CD4-positive, alpha-beta T cell (primary cell): ENCODE data around the gene PRKCH. TPM values are rescaled to one million over a fixed set of nuclear protein-coding genes. Genes with fewer than 3 reads are reported as not detected.

ENCODE experiments used
- ATAC-seq: fragments of 200-7000 bp; cut with Tn5 transposase; one replicate; pipeline ENCODE4 v1.10.0; 2022; ENCODE audit warnings: mild to moderate bottlenecking; ENCODE audit not compliant: poor library complexity
- CTCF ChIA-PET: fragments of 350-600 bp; sonication (Branson Sonifier 250); formaldehyde crosslinking; loops from one replicate; lab custom pipeline; 2021; ENCODE audit warnings: antibody characterized with exemption, inconsistent platforms; lab: Charles Lee
- POLR2A ChIA-PET: fragments of 350-600 bp; sonication (Branson Sonifier 250); formaldehyde crosslinking; loops from one replicate; lab custom pipeline; 2021; ENCODE audit warnings: antibody characterized with exemption, inconsistent platforms; lab: Charles Lee
- DNase-seq, 14 experiments: peaks; one replicate each; pipeline ENCODE4 v3.0.0-alpha.2; 2013 to 2020; ENCODE audit warnings: mixed read lengths in 2 of 14
- H3K27ac ChIP-seq, 2 donors: one replicate each; pipeline versions ENCODE4 v1.5.1 to v1.7.0; 2013; ENCODE audit warnings: low read length in 2 of 2, low read depth in 1 of 2, mild to moderate bottlenecking in 1 of 2
- H3K27me3 ChIP-seq, 2 experiments: 1 replicate in 1 of 2; 2 replicates in 1 of 2; pipeline versions ENCODE4 v1.6.1 to v1.7.0; 2013; ENCODE audit warnings: low read length in 2 of 2, control low read depth in 1 of 2, mild to moderate bottlenecking in 1 of 2, moderate library complexity in 1 of 2; ENCODE audit not compliant: insufficient read depth in 2 of 2, control insufficient read depth in 1 of 2
- H3K36me3 ChIP-seq: one replicate; pipeline ENCODE4 v1.6.1; 2013; ENCODE audit warnings: low read length, control low read depth; ENCODE audit not compliant: insufficient read depth
- H3K4me1 ChIP-seq: one replicate; pipeline ENCODE4 v1.6.1; 2013; ENCODE audit warnings: low read length, control low read depth; ENCODE audit not compliant: insufficient read depth
- H3K4me3 ChIP-seq: one replicate; pipeline ENCODE4 v1.5.1; 2013; ENCODE audit warnings: mild to moderate bottlenecking, low read length, moderate library complexity
- H3K9me3 ChIP-seq, 2 experiments: 1 replicate in 1 of 2; 2 replicates in 1 of 2; pipeline versions ENCODE4 v1.6.1 to v1.7.0; 2013; ENCODE audit warnings: low read length in 2 of 2, mild to moderate bottlenecking in 2 of 2, control low read depth in 1 of 2, moderate library complexity in 1 of 2; ENCODE audit not compliant: control insufficient read depth in 1 of 2, insufficient read depth in 1 of 2
- H3K27ac Mint-ChIP-seq: one replicate; pipeline ENCODE4 v1.8.0; 2020; ENCODE audit warnings: mixed read lengths
- H3K27me3 Mint-ChIP-seq: one replicate; pipeline ENCODE4 v1.8.0; 2021; ENCODE audit warnings: mixed read lengths
- H3K36me3 Mint-ChIP-seq: one replicate; pipeline ENCODE4 v1.8.0; 2021; ENCODE audit warnings: low read depth, mixed read lengths
- H3K4me1 Mint-ChIP-seq: one replicate; pipeline ENCODE4 v1.8.0; 2021; ENCODE audit warnings: low read depth, mixed read lengths
- H3K4me3 Mint-ChIP-seq: one replicate; pipeline ENCODE4 v1.8.0; 2020; ENCODE audit warnings: mild to moderate bottlenecking, mixed read lengths
- H3K9me3 Mint-ChIP-seq: one replicate; pipeline ENCODE4 v1.8.0; 2020; ENCODE audit warnings: mixed read lengths
- CTCF ChIP-seq: fragments of 200-600 bp; IDR thresholded peaks from one replicate; pipeline ENCODE4 v1.8.0; 2022; ENCODE audit warnings: antibody characterized with exemption, mild to moderate bottlenecking
- intact Hi-C, 2 experiments: fragments of 100-400 bp; cut with DNase I in 1 of 2; cut with micrococcal nuclease in 1 of 2; formaldehyde crosslinking; loops; one replicate each; pipeline versions ENCODE4 v1.15.1 to v1.9.0; 2023 to 2025; cut with DNase I, micrococcal nuclease
- total RNA-seq, 174 experiments: library from RNA in 2 of 174; stranded (reverse) in 2 of 174; gene quantifications; one replicate each; pipeline ENCODE4 v1.2.3 and lab custom pipeline; 2021 to 2026

Gene PRKCH
- total RNA-seq, 2 experiments from 2014 or later = 378 to 385 TPM

GRCh38 chr14:61511558-61511948 is 190.2 kb downstream of the PRKCH start:
- Histone ChIP-seq H3K9me3 (no peaks in the 10 kb centered on the region), H3K27ac (peak overlapping the region in 1 of 2 donors; percentile 15), H3K27me3 (no peaks in the 10 kb centered on the region), H3K36me3 (peaks cover 58% of the 10 kb centered on the region), H3K4me1 (peaks cover 50% of the 10 kb centered on the region), H3K4me3 (no peak overlapping the region)
- peaks cover 93% of the 10 kb centered on the region for H3K4me1 Mint-ChIP-seq
- peak overlapping the region; percentile 74 for H3K27ac Mint-ChIP-seq
- H3K4me3 Mint-ChIP-seq = peak overlapping the region; percentile 39
- POLR2A ChIA-PET = interaction anchor here (1.0 to 1.6 kb wide), 3 partner anchors 8 to 231 kb away, joined by 3 to 5 read pairs (median 4); partner anchors contain the start of gene TMEM30B
- CTCF ChIA-PET = interaction anchor here (1.7 kb wide), 1 partner anchor 36 kb away, joined by 6 read pairs; no protein-coding TSS in a partner anchor
- H3K9me3 Mint-ChIP-seq = no peaks in the 10 kb centered on the region
- no peaks in the 10 kb centered on the region for H3K27me3 Mint-ChIP-seq
- intact Hi-C loops = no loop called here
- ATAC-seq (peak; percentile 71), DNase-seq (peak in 6 of 14 experiments; percentile 21 to 65 (median 42))
- peaks cover 95% of the 10 kb centered on the region for H3K36me3 Mint-ChIP-seq
- TF ChIP-seq CTCF = no peak

- H3K27ac ChIP-seq = peak overlapping the region in 1 of 2 donors; percentile 15
- Mint-ChIP-seq H3K4me3 (peak overlapping the region; percentile 39), H3K27me3 (no peaks in the 10 kb centered on the region), H3K9me3 (no peaks in the 10 kb centered on the region), H3K36me3 (peaks cover 95% of the 10 kb centered on the region), H3K27ac (peak overlapping the region; percentile 74), H3K4me1 (peaks cover 93% of the 10 kb centered on the region)
- peak; percentile 27 for ATAC-seq
- H3K4me1 ChIP-seq = peaks cover 52% of the 10 kb centered on the region
- intact Hi-C loops = no loop called here
- no peaks in the 10 kb centered on the region for H3K27me3 ChIP-seq
- no peak for TF ChIP-seq CTCF
- H3K4me3 ChIP-seq = no peak overlapping the region
- H3K9me3 ChIP-seq = no peaks in the 10 kb centered on the region
- H3K36me3 ChIP-seq = peaks cover 57% of the 10 kb centered on the region
- POLR2A ChIA-PET = interaction anchor here (0.7 to 1.6 kb wide), 5 partner anchors 9 to 232 kb away, joined by 3 to 5 read pairs (median 4); partner anchors contain the start of gene TMEM30B
- DNase-seq = no peak
- CTCF ChIA-PET = interaction anchor here (1.7 kb wide), 1 partner anchor 37 kb away, joined by 6 read pairs; no protein-coding TSS in a partner anchor
Observed at GRCh38 chr14:61512026-61512834, 190.9 kb downstream of the PRKCH start.

GRCh38 chr14:61513986-61514830 is 192.8 kb downstream of the PRKCH start:
- H3K4me1 ChIP-seq = peaks cover 65% of the 10 kb centered on the region
- no peak overlapping the region for H3K4me3 ChIP-seq
- no peaks in the 10 kb centered on the region for H3K9me3 ChIP-seq
- ATAC-seq (no peak), DNase-seq (no peak)
- peaks cover 95% of the 10 kb centered on the region for H3K36me3 Mint-ChIP-seq
- H3K9me3 Mint-ChIP-seq = no peaks in the 10 kb centered on the region
- intact Hi-C loops = no loop called here
- ChIA-PET CTCF (no interaction called here), POLR2A (interaction anchor here (1.3 to 1.7 kb wide), 2 partner anchors 10 to 11 kb away, joined by 3 to 7 read pairs; no protein-coding TSS in a partner anchor)
- H3K4me3 Mint-ChIP-seq = no peak overlapping the region
- no peak overlapping the region for H3K27ac ChIP-seq
- H3K4me1 Mint-ChIP-seq = peaks cover 95% of the 10 kb centered on the region
- H3K27ac Mint-ChIP-seq = peak overlapping the region; percentile 70
- H3K36me3 ChIP-seq = peaks cover 50% of the 10 kb centered on the region
- no peak for TF ChIP-seq CTCF
- no peaks in the 10 kb centered on the region for H3K27me3 Mint-ChIP-seq
- no peaks in the 10 kb centered on the region for H3K27me3 ChIP-seq
